Measurements from ENCODE around the gene FHAD1.
"Not testable (repeated sequence)": the region's sequence is repeated elsewhere in the genome, so short reads cannot be mapped to it uniquely, and the experiment has no call there.

The FHAD1 gene

DNA sequence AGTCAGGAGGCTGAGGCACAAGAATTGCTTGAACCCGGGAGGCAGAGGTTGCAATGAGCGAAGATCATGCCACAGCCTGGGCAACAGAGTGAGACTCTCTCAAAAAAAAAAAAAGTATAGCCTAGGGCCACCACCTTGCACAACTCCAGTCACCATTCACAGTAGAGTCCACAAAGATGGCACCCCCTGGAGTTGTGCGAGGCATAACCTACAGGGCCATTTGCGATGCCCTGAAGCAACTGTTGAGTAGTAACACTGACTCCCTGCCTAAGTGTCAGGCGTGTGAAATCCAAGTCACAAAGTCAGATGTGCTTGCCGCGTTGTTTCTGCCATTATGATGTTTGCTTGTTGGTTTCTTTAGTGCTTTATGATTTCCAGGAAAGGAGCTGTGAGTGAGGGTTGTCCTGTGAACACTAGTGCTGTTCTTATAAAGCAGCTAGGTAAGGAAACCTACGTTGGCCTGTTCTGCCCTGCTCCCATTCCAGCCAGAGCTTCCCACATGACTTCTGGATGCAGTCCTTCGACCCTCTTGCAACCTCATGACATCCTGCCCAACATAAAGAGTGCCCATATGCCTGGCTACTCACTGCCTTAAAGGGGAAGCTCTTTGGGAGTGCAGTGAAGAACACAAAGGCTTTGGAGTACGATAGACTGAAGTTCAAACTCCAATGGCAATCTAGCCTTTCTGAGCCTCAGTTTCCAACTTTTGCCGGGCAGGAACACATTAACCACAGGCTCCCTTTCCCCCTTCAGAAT is 29.8 kb downstream of the FHAD1 start:
- DNase-seq (ENCODE audit: low spot score): peak; percentile 1

DNA sequence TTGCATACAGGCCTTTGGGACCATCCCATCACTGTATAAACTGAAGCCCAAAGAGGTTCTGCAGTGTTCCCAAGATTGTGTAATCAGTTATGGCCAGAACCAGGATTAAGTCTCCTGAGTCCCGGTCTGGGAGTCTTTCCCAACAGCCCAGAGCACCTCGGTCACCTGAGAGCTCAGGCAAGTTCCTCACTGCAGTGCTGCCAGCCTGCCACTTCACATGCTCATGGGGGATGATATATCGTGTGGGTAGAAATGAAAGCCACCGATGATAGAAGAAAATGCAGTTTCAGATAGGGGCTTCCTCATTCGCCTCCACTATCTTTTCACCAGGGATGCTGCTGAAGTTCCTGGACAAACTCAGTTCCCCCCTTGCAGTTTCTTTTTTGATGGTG is 30.4 kb downstream of the FHAD1 start:
- peak; percentile 1 for DNase-seq (ENCODE audit: low spot score)

DNA sequence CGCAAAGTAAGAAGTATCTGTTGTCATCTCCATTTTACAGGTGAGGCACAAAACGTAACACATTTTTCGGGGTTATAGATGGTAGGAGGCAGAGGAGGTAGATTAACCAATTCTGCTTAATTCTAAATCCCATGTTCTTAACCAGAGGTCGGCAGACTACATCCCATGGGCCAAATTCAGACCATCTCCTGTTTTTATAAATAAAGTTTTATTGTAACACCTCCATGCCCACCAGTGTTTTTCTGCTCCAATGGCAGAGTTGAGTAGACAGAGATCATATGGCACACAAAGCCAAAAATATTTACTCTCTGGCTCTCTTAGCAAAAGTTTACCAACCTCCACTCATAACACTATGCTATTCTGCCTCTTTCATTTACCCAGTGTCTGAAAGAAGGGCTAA is 30.9 kb downstream of the FHAD1 start:
- no peak for DNase-seq (ENCODE audit: low spot score)

GRCh38 chr1:15279576-15280230 is 32.7 kb downstream of the FHAD1 start:
- no peak for DNase-seq (ENCODE audit: low spot score)

DNA sequence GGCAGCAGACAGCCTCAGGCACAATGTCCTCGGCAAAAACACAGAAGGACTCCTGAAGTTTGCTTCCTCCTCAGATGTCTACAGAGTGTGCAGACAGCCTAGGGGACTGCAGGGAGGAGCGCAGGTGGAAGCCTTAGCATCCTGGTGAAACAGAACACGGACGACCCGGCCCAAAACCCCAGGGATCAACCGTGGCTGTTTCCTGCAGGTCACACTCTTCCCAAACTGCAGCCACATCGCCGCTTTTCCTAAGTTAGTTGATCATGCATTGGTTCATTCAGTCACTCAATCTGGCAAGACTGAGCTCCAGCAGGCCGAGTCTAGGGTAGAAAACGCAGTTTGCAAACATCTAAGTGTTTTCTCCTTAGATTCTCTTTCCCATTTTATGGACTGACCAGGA is 33.4 kb downstream of the FHAD1 start:
- no peak for DNase-seq (ENCODE audit: low spot score)

- DNase-seq (ENCODE audit: low spot score): no peak
Measured at GRCh38 chr1:15282038-15282437, 35.0 kb downstream of the FHAD1 start.

- DNase-seq (ENCODE audit: low spot score): no peak
Measured at GRCh38 chr1:15282810-15283474, 35.9 kb downstream of the FHAD1 start.

GRCh38 chr1:15283526-15283925 is 36.5 kb downstream of the FHAD1 start:
- DNase-seq (ENCODE audit: low spot score): peak; percentile 36

GRCh38 chr1:15286452-15286851 is 39.4 kb downstream of the FHAD1 start:
- no peak for DNase-seq (ENCODE audit: low spot score)

GRCh38 chr1:15287035-15287979 is 40.3 kb downstream of the FHAD1 start:
- DNase-seq (ENCODE audit: low spot score): no peak

GRCh38 chr1:15288173-15288926 is 41.3 kb downstream of the FHAD1 start:
- no peak for DNase-seq (ENCODE audit: low spot score)

GRCh38 chr1:15289251-15289651 is 42.2 kb downstream of the FHAD1 start:
- no peak for DNase-seq (ENCODE audit: low spot score)

GRCh38 chr1:15290382-15290781 is 43.4 kb downstream of the FHAD1 start:
- peak; percentile 20 for DNase-seq (ENCODE audit: low spot score)

- DNase-seq (ENCODE audit: low spot score): no peak
Measured at GRCh38 chr1:15295696-15296095, 48.7 kb downstream of the FHAD1 start.

GRCh38 chr1:15296585-15297321 is 49.7 kb downstream of the FHAD1 start:
- no peak for DNase-seq (ENCODE audit: low spot score)

GRCh38 chr1:15297975-15298374 is 51.0 kb downstream of the FHAD1 start:
- not testable (repeated sequence) for DNase-seq (ENCODE audit: low spot score)

DNA sequence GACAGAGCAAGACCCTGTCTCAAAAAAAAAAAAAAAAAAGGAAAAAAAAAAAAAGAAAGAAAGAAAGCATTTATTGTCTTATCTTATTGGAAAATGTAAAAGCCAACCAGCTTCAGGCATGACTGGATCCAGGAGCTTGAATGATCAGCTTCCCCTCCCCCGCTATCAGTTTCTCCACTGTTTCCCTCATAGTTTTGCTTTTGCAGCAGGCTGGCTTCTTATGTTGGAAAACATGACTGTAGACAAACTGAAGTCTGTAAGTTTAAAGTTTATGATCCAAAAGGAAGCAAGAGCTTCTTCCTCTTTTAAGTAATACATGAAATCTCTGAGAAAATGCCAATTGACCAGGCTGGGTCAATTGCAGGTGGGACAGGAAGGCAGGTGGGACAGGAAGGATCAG is 52.2 kb downstream of the FHAD1 start:
- DNase-seq (ENCODE audit: low spot score): no peak

DNA sequence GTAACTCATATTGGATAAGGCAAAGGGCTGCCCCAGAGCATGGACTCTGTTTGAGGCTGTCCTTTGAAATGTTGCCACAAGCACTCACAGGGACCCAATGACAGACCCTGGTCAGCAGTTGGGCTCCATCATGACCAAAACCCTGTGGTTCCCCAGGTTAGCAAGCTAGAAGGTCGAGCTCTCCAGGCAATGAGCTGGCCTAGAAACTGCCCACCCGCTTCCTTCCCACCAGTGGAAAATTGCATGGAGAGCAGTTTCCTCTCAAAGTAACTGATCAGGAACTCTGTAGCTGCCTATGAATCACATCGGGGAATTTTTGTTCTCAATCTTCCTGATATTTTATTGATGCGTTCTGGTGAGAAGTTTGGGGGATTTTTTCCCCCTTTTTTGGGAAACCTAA is 52.8 kb downstream of the FHAD1 start:
- DNase-seq (ENCODE audit: low spot score): no peak

DNA sequence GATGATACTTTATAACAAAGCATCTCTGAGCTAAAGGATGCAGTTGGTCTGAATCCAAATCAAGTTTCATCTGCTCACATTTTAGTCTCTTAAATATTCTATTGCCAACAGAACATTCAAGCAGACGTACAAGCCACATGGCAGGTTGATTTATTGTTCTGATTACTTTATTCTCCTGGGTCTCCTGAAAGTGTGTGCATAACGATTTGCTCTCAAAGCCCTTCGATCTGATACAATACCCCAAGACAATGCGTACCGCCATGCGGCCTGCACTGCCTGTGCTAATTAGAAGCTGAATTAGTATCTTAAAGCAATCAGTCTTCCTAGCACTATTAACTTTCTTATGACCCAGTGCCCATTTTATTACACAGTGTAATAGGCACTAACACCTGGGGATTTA is 56.9 kb downstream of the FHAD1 start:
- no peak for DNase-seq (ENCODE audit: low spot score)

DNA sequence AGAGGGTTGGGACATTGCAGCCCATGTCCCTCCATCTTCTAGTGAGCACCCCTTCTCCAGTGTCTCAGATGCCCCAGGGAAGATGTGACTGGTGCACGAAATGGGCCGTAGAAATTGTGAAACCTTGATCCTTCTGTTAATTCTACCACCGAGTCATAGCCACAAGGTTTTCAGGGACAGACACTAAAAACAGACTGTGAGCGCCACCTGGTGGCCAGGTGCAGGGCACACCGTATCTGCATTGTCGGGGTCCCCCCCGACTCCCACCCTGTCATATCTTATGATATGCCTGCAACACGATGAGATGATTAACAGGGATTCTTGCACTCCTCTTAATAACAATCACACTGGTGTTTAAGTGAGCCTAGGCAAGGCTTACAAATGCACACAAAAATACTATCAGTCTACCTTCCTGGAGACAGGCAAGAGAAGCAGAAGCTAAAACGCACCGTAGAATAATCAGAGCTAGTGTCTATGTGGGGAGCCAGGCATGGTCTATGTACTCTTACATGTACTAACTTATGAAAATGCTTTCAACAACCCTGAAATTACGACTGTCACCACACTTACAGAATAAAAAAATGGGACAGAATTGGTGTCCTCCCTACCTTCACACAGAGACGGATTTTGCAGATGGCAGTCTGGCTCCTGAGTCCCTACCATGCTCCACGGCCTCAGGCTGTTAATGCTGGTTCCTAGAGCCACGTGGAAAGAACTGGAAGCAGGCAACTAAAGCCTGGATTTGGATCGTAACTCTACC is 57.9 kb downstream of the FHAD1 start:
- peak; percentile 44 for DNase-seq (ENCODE audit: low spot score)

Data from AG20443 (cell line).